HG03039 (cell line): ENCODE measurements around the gene CACNA1C.
"Not testable (repeated sequence)": the region's sequence is repeated elsewhere in the genome, so short reads cannot be mapped to it uniquely, and the experiment has no call there.

ENCODE experiments used
- ATAC-seq: cut with Tn5 transposase; IDR thresholded peaks from one replicate; pipeline ENCODE4 v1.9.1; 2021; ENCODE audit warnings: mild to moderate bottlenecking, moderate library complexity; ENCODE audit not compliant: unreplicated experiment

The CACNA1C gene

DNA sequence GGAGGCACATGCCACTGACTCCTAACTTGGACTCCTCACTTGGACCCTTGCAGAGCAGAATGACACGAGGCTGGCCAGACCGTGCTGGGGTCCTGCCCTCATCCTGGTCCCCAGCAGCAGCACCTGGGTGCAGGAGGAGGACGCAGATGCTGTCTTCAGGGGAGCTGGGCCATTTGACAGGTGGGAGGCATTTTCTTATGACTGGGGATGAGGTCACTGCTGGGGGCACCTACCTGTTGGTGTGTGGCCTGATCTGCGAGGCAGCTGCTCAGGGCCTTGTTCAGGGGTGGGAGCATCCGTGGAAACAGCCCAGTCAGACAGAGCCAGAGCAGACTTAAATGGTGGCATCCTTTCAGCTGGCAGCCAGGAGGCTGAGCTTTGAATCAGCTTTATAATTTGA is 57.3 kb downstream of the CACNA1C start:
- no peak for ATAC-seq

- ATAC-seq: no peak
Measured at GRCh38 chr12:2110849-2111566, 58.2 kb downstream of the CACNA1C start.

DNA sequence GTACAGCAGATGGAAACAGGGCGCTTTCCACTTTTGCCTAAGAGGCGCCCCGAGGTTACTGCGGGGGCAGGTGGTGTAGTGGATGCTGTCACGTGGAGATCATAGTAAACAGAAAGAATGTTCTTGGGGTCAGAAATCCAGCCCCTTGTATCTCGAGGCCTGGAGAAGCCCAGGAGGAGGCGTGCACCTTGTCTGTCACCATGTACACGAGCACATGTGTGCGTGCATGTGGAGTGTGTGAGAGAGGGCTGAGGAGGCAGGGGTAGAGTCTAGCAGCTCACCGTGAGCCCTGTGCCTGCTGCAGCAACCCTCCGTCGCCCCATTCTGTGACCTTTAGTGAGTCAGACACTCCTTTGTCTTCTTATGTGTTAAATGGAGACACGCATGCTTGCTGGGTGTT is 59.0 kb downstream of the CACNA1C start:
- no peak for ATAC-seq

- no peak for ATAC-seq
Measured at GRCh38 chr12:2112401-2112800, 59.6 kb downstream of the CACNA1C start.

DNA sequence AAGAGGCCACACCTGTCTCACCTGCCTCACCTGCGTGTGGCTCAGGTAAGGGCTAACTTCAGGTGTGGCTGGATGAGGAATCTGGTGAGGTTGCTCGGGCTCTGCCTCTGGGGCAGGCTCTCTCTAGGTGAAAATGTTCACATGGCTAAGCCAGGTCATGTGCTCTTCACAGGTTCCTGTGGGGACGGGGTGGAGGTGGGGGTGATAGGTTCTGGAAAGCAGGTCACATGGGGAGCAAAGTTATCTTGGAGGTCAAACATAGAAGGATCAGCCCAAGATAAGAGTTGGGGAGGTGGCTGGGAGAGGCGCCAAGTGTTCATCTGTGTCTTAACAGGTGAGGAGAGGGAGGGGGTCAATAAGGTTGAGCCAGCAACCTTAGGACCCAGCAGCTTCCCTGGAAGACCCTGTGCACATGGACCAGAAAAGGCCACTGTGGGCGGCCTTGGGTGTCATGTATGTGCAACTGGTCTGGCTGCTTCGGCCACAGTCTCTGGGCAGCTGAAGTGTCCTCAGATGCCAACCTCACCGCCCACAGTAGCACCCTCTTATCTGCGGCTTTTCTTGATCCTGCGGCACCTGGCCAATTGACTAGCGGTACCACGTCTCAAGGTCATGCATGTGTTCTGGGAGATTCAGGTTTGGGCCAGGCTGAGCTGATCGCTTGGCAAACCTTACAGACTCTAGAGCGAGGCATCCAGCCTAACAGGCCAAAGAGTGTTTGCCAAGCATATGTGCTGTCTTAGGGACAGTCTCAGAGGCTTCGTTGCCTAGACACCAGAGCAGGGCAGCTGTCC is 60.5 kb downstream of the CACNA1C start:
- no peak for ATAC-seq

DNA sequence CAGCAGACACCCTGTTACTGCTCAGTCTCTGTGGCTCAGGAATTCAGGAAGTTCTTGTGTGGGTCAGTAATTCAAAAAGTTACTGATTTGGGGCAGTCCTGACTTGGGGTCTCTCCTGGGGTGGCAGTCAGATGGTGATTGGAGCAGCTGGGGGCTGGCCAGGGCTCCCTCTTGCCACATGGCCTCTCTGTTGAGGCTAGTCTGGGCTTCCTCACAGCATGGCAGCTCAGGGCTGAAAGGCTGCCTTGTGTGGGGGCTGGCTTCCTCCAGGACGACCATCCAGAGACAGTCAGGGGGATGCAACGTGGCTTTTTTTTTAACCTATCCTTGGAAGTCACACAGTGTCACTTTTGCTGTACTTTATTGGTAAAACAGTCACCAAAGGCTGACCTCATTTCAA is 61.3 kb downstream of the CACNA1C start:
- no peak for ATAC-seq

- no peak for ATAC-seq
Measured at GRCh38 chr12:2115101-2115845, 62.5 kb downstream of the CACNA1C start.

DNA sequence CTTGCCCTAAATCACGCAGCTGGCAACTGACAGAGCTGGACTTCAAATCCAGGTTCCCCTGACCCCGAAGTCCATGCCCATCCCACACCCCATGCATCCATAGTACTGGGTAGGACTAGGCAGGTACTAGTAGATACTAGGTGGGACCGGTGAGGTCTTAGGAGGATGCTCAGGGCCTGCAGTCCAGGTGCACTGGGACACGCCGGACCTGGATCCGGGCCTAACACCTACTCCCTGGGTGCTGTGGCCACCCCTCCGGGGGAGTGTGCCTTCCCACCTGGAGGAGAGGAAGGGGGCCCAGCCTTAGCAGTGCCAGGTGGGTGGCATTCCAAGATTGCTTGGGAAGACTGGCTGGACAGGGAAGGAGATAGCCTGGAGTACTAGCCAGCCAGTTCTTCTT is 64.8 kb downstream of the CACNA1C start:
- no peak for ATAC-seq

- no peak for ATAC-seq
Measured at GRCh38 chr12:2118061-2118460, 65.3 kb downstream of the CACNA1C start.

DNA sequence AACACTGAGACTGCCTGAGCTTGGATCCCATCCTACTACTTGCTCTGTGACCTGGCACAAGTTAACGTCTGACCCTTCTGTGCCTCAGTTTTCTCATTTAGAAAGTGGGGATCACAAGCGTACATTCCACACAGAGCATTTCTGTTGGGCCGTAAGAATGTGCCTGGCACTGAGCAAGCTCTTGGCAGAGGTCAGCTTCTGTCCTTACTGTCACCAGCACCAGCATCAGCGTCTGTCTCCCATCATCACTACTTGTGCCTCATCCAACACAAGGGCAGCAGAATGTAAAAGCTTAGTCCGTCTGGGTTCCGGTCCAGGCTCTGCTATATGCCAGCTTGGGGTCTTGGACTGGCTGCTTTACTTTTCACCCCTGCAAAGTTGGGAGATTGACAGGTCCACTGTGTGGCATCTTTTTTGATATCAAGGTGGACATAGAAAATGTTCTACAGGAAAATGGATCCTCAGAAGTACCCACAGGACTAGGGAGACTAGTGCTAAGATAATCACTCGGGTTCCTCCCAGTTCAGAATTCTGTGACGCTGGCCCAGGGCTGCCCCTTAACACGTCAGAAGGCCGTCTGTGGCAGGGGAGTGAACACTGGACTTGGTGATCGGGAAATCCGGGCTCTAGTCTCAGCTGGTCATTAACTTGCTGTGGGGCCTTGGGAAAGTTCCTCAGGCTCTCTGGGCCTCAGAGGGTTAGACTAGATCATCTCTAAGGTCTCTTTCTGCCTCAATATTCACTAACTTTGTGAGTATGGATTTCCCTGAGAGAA is 65.9 kb downstream of the CACNA1C start:
- ATAC-seq: no peak

GRCh38 chr12:2119266-2119665 is 66.5 kb downstream of the CACNA1C start:
- no peak for ATAC-seq

DNA sequence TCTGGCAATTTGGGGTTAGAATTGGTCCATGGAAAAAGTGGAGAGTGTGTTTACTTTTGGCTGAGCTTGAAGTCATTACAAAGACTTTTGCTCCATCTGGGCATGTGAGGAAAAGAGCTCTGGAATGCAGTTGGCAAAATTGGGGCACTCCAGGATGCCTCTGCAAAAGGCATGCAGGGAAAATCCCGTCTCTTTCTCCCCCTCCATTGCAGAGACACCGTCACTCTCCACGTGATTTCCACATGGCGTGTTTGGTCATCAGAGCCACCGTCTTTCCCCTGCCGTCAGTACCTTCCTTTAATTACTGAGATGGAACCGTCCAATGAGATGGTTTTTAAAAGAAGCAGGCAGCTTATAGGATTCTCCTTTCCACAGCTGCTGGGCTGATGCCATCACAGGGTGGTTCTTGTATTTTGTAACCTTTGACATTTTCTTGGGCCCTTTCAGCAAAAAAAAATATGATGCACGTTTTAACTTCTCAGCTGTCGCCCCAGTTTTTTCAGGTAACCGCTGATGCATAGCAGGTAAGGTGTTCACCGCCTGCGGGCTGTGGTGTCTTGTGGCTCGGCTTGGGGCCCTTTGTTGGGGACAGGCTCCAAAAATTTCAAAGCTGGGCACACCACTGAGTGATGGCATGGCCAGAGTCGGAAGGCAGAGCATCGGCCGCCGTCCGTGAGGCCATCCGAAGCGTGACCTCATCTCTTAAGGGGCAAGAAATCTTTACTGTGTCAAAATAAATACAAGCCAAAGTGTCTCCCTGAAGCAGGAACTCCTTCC is 68.4 kb downstream of the CACNA1C start:
- ATAC-seq: no peak

- ATAC-seq: no peak
Measured at GRCh38 chr12:2124466-2125023, 71.8 kb downstream of the CACNA1C start.

GRCh38 chr12:2125651-2126522 is 73.1 kb downstream of the CACNA1C start:
- ATAC-seq: no peak

DNA sequence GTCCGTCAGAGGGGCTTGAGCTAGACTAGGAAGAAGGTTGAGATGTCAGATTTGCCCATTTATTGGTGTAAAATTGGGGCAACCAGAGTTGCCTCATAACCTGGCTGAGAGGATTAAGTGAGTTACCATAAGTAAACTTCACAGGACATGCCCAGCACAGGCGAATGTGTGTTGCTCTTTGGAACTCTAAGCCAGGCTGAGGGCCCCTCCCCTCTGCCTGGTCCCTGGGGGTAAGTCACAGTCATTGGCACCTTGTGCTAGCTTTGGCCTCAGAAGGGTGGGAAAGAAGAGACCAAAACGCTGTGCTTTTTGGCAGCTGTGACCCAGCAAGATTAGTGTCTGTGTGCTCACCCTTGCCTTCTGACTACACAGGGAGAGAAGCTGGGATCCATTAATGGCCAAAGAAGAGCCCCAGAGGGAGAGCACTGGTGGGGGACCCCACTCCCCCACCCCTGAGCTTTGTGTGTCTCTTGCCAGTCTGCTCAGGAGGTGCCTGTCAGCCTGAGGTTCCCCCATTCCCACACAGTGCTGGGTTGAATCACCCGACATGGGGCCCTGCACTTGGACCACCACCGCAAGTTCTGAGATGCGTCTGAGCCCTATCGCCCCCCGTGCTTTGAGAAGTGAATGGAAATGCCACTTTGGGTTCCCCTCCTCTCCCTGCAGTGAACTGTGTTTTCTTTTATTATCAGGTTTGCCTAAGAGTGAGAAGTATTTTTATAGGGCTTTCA is 74.1 kb downstream of the CACNA1C start:
- no peak for ATAC-seq

- ATAC-seq: no peak
Measured at GRCh38 chr12:2129076-2129475, 76.3 kb downstream of the CACNA1C start.

DNA sequence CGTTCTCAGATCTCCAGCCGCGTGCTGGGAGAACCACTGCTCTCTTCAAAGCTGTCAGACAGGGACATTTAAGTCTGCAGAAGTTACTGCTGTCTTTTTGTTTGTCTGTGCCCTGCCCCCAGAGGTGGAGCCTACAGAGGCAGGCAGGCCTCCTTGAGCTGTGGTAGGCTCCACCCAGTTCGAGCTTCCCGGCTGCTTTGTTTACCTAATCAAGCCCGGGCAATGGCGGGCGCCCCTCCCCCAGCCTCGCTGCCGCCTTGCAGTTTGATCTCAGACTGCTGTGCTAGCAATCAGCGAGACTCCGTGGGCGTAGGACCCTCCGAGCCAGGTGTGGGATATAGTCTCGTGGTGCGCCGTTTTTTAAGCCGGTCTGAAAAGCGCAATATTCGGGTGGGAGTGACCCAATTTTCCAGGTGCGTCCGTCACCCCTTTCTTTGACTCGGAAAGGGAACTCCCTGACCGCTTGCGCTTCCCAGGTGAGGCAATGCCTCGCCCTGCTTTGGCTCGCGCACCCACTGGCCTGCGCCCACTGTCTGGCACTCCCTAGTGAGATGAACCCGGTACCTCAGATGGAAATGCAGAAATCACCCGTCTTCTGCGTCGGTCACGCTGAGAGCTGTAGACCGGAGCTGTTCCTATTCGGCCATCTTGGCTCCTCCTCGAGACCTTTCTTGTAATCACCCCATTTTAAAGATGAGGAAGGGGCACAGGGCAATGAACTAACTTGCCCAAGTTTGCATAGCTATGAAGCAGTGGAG is 83.1 kb downstream of the CACNA1C start:
- not testable (repeated sequence) for ATAC-seq

- ATAC-seq: no peak
Measured at GRCh38 chr12:2136901-2137300, 84.1 kb downstream of the CACNA1C start.
